DMS 273 (cell line): ENCODE measurements around the gene ZBTB16.

Experiments used
- DNase-seq: peaks from one replicate; lab custom pipeline; 2025; ENCODE audit not compliant: unreplicated experiment; lab: John Stamatoyannopoulos, UW

ZBTB16 gene, protein sequence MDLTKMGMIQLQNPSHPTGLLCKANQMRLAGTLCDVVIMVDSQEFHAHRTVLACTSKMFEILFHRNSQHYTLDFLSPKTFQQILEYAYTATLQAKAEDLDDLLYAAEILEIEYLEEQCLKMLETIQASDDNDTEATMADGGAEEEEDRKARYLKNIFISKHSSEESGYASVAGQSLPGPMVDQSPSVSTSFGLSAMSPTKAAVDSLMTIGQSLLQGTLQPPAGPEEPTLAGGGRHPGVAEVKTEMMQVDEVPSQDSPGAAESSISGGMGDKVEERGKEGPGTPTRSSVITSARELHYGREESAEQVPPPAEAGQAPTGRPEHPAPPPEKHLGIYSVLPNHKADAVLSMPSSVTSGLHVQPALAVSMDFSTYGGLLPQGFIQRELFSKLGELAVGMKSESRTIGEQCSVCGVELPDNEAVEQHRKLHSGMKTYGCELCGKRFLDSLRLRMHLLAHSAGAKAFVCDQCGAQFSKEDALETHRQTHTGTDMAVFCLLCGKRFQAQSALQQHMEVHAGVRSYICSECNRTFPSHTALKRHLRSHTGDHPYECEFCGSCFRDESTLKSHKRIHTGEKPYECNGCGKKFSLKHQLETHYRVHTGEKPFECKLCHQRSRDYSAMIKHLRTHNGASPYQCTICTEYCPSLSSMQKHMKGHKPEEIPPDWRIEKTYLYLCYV

DNA sequence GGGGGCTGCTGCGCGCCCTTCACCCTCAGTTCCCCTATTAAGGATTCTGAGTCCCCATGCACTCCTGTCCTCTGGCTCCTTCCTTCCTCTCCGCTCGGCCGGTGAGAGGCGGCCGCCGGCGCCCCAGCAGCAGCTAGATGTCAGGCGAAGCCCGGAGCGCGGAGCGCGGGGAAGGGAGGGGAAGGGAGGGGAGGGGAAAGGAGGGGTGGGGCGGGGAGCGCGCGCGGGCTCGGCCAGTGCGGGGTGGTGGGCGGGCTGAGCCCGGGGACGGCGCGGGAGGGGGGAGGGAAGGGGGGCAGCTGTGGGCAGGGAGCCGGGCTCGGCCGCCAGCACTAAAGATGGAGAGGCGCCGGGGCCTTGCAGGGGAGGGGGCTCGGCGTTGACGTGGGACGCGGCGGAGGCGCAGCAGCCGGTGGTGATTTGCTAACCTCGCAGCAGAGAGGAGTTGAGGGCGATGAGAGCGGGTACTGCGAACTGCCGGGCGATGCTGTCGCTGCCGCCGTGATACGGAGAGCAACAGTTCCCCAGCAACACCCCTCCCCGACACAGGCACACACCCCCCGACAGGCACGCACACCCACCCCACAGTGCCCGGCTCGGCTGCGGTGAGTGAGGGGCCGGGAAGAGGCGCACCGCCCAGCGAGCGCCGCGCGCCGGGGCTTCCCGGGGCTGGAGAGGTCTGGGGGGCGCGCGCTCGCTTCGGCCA is at the start of gene ZBTB16:
TSS of gene ZBTB16 (plus strand) at position 434 of the 706 bp plus-strand sequence. CDS start 3,590 bp downstream, outside the sequence.
- peak; percentile 52 for DNase-seq

DNA sequence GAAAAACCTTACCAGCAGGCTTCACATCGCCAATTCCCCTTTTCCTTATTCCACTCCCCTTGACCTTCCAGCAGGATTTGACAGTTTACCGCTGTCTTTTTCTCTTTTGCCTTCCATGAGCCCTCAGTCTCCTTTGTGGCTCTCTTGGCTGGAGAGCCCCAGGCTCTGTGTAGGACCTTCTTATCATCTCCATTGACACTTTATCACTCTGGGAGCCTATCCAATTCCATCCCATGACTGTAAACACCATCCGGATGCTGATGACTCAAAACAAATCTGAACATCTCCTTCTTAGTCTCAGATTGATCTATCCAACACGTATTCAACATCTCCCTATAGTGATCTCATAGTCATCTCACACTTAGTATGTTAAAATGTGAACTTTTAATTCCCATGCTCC is 48.6 kb upstream of the ZBTB16 start:
- DNase-seq: no peak

DNA sequence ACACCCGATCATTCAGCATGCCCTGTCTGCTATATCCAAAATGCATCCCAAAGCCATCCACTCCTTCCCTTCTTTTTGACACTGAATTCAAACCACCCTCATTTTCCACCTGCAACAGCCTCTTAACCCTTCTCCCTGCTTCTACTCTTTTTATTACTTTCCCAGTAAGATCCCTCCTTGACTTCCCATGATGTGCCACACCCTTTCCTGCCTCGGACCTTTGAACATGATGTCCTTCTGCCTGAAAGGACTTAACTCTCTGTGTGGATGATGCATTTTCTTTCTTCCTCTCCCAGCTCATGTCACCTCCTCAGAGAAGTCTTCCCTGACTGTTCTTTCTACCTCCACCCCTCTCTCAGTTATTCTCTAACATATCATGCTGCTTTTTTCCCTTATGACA is 48.1 kb upstream of the ZBTB16 start:
- no peak for DNase-seq

DNA sequence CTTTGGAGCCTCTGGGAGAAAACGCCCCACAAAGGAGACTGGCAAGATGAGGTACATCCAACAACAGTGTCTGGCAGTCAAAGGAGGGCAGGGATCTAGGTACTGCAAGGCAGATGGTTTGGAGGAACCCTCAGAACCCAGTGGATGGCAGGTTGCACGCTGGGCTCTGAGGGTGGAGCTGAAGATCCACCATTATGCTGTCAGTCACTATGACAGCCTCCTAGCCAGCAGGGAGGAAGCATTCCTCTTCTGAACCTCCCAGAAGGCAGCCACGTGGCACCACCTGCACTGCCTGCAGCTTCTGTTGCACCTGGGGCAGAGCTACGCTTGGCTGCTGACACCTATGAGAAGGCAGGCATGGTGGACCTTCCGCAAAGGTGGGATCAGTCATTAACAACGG is 44.4 kb upstream of the ZBTB16 start:
- no peak for DNase-seq

DNA sequence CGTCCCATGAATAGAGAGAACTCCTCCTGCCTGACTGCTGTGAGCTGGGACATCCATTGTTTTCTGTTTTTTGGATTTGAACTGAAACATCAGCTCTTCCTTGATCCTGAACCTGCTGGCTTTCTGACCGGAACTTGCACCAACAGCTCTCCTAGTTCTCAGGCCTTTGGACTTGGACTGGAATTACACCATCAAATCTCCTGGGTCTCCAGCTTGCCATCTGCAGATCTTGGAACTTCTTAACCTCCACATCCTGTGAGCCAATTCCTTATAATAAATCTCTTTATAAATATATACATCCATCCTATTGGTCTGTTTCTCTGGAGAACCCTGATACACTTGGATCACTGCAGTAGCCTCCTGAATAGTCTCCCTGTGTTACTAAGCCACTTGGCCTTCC is 42.5 kb upstream of the ZBTB16 start:
- DNase-seq: no peak

DNA sequence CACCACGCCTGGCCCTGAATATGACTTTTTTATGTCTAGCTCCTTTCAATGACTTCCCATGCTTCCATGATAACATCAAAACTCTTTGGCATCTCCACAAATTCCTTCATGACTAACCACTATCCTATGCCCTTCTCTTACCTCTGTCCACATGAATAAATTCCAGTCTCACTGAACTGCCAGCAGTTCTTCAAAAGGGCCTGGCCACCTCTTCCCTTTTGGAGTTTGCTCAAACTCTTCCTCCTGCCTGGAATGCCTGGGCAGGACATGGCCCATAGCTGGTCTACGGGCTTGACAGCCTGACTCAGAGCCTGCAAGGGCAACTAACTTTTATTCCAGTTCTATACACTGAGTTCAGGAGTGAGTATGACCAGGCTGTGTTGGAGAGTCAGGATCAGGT is 41.8 kb upstream of the ZBTB16 start:
- no peak for DNase-seq

DNA sequence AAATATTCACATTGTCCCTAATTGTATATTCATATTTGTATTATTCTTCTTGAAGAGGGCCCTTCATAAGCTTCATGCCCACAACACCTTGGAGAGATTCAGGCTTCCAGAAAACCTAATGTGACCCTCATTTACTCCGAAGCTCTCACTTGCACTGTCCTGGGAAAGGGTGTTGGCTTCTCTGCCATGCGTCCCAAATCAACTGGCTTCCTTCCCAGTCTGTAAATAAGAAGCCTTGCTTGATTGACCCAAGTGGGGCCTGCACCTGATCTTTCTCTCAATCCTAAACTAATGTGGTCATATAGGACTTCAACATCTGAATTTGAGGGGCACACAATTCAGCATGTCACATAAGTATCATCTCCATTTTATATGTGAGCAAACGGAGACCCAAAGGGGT is 40.5 kb upstream of the ZBTB16 start:
- no peak for DNase-seq

DNA sequence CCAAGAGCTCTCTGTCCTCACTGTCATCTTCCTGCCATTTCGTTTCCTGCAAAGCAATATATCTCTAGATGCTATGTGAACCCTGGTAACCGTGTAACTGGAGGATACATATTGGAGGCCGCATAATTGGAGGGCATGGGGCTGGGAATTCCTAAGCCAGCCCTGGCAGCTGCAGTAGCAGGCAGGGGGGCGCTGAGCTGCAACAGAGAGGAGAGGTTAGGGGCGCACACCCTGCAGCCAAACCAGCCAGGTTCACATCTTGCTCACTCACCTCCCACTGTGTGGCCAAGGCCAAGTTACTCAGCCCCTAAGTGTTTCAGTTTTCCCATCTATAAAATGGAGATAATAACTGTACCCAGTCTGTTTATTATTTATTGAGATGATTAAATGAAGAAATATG is 39.9 kb upstream of the ZBTB16 start:
- DNase-seq: no peak

DNA sequence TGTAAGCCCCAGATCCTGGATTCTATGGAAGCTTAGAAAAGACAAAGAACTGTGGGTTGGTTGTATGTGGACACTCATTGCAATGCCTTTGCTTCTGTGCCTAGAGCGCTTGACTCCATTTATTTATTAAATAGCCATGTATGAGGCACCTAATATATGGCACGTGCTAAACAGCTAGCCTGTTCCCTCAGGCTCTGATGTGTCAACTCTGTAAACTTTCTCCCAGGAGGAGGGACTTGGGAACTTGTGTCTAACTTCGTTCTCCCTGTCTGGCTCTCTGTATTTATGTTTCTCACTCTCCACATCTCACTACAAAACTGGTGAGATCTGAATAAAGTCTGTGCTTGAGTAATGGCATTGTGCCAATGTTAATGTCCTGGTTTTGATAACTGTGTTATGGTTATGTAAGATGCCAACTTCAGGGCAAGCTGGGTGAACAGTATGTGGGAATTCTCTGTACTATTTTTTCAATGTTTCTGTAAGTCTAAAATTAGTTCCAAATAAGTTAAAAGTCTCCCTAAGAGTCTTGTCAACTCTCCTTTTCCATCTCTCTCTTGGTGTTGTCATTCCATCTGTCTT is 34.1 kb upstream of the ZBTB16 start:
- no peak for DNase-seq

DNA sequence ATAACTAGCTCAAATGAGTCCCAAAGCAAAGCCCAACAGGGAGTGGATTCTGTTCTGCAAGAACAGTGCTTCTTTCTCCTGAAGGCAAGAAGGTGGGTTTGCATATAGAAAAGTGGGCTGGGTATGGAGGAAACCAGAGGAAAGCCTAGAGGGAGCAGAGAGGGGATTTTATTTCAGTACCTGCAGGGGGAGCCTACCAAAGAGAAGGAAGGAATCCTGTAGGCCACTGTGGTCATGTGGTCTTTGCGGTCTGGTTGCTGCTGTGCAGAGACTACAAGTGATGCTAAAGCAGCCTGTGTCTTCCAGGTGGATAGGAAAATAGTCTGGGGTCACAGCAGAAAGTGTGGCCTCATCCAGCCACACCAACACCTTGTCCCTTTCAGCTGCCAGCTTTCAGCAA is 33.2 kb upstream of the ZBTB16 start:
- peak; percentile 8 for DNase-seq

DNA sequence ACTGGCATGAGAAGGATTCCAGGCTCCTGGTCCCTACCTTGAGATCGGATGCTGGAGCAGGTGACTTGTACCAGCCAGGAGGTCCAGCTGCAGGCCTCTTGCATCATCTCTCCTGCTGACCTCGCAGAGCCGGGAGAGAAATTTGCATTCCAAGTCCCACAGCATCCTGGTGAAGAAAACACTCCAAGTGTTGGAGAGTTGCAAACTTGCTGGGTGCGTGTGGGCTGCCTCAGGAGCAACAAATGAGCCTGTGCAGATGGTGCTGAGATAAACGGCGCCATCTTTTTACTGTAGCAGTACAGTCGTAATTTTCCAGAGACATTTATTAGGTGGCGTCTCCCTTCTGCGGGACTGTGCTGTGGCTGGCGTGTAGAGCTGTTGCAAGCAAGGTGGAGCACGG is 32.1 kb upstream of the ZBTB16 start:
- no peak for DNase-seq

DNA sequence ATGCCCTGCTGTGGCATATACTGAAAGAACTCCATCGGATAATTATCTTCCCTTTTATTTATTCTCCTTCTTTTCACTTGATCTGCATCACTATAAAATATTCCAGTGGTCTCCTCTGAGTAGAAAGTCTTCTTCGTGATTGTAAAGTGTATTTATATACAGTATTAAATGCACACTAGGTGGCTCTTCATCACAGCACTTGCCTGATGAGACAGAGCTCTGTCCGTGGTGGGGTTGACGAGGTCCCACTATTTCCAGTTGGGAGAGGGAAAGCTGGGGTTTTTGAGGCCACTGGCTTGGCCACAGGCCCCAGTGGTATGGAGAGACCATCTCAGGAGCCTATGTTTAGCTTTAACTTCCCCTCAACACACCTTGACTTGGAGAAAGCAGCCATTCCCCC is 31.6 kb upstream of the ZBTB16 start:
- DNase-seq: no peak

DNA sequence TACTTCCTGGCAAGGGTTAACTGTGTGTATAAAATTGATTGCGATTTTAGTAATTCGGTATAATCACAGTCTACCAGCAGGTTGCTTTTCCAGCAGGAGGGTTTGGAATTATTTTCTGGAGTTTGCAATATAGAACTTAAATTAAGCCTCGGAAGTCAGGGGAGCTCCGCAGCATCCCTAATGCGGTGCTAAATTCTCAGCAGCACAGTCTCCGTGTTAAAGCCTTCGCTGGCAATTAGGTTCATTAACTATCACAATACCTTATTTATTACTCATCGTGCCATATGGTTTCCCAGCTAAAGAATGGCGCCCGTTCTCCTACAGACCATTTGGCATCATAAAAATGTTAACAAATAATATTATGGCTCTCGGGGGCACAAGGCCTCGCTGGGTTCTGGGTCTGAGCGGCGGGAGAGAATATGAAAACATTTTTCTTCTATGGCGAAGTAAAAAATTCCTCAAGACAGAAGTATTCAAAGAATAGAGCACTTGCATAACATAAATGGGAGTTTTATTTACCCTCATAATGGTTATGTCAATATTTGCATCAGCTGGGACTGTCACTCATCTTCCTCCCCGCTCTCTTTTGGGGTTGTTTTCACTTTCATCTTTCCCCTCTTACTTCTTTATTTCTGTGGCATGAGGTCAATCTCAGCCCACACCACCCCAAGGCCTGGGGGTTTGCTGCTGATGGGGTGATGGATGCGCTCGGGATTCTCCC is 28.1 kb upstream of the ZBTB16 start:
- peak; percentile 2 for DNase-seq

DNA sequence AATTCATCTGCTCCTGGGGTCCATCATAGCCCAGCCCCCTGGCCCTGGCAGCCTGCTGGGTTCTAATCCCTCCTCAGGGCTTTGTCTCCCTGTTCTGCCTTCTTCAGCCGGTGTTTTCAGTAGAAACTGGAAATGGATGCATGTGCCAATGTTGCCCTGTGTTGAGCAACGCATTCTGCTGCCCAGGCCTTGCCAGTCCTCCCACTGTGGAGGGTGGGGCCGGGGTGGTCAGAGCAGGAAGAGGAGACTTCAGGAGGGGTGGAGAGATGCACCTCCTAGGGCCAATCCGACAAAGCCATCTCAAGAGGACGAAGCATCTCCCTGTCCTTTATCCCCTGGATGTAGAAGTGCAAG is 27.6 kb upstream of the ZBTB16 start:
- no peak for DNase-seq

DNA sequence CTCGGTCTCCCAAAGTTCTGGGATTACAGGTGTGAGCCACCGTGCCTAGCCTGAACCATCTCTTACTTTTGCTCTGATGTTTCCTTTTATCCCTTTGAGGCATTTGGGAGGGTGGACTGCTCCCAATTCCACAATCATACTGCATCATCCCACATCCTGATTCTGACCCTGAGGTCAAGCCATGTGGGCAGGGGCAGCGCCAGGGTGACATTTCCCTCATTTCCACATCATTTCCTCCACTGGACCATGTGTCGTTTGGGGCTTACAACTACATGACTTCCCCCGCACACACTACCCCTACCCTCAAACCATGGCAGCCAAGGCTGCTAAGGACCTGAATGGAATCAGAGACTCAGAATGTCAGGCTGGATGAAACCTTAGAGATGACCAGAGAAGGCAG is 26.4 kb upstream of the ZBTB16 start:
- no peak for DNase-seq

DNA sequence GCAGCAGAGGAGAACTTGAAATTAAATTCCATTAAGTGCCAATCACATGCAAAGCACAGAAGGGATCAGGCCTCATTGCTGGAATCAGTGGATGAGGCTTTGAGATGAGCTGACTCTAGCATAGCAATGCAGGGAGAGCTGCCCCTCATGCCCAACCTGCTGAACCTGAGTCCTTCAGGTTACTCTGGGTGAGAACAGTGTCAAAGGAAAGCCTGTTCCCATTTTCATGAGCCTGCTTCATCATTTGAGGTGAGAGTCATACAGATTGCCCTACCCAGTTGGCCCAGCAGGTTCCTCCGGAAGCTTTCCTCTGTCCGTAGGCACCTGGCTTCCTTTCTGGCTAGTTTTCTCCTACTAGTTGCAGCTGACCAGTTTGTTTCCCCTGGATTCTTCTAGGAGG is 25.9 kb upstream of the ZBTB16 start:
- DNase-seq: no peak

DNA sequence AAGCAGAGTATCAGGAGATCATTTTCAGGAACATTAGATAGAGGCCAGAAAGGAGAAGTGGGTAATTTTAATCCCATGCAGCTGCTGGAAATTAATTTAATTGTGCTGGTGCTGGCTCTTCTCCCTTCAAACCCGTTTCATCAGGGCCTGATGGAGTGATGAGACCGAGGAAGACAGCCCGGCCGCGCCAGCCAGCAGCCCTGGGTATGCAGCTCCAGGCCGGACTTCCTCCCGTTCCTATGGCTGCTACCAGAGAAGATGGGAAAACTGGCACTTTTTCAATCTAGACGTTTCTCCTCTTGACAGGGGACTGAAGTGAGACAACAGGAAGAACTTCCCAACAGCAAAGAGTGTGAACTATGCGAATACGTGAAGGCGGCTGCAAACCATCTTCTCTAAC is 24.6 kb upstream of the ZBTB16 start:
- DNase-seq: no peak

DNA sequence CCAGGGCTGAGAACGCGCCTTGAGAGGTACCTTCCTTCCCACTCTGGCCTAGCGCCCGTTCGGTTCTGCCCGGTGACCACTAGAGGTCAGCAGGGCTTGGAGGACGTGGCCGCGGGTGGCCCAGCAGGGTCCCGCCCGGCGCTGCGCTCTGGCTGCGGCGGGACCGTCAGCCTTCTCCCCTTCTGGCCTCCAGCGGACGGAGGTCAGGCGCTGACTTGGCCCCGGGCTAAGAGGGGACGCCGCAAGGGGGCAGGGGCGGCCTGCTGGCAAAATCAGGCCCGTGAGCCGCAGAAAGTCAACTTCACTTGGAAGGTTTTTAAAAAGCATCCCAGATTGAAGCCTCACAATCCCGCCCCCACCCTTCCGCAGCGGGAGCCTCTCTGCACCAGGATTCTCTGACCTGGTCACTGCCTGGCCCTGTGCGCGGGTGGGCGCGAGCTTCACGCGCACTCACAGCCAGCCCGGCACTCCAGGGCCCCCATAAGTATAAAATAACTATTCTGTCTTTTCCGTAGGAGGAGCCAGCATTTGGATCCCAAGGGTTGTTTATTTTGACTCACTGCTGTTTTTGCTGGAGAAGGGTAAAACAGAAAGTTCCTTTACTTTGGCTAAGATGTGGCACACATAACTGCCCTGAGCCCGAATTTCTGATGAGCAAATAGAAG is 23.2 kb upstream of the ZBTB16 start:
- peak; percentile 77 for DNase-seq

DNA sequence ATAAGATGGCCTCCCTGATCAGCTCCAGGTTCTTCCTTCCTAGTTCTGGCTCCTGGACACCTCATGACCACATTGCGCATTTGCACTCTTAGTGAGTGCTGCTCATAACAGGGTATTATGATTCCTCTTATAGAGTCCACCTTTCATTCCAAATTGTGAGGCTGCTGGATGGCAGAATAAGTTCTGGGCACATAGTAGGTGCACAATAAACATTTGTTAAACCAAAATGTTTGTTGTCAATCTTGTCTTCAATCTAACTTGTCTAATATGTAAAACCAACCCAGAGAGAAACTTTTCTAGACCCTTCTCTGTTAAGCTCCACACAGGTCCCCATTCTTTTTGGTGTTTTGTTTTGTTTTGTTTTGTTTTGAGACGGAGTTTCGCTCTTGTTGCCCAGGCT is 22.6 kb upstream of the ZBTB16 start:
- no peak for DNase-seq

DNA sequence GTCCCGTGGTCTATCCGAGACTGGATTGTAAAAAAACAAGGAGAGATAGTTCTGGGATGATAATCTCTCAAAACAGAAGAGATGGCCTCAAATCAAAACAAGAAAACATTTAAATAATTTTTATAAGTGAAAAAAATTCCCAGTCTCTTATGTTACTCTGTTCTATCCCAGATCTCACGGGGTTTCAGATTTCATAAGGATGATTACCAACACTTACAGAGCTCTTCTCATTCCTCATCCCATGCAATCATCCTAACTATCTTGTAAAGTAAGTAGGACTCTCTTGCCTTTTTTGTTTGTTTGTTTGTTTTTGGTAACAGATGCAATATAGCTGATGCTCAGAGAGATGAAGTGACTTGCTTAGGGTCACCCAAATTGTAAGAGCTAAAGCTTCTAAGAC is 20.0 kb upstream of the ZBTB16 start:
- DNase-seq: no peak
